ENCODE measurements around the gene TP53I3. TPM values are rescaled to one million over a fixed set of nuclear protein-coding genes. Genes with fewer than 3 reads are reported as not detected.

Gene TP53I3
- total RNA-seq, 1 experiment from 2014 or later: 48.1 TPM

- Histone ChIP-seq H2AK5ac (ENCODE audit: insufficient read length, low read length) (no peak overlapping the region), H3K4ac (ENCODE audit: low read depth, low read length) (no peak overlapping the region), H2BK120ac (ENCODE audit: low read depth, low read length, poor library complexity, severe bottlenecking) (no peak overlapping the region), H3K56ac (ENCODE audit: insufficient read length, low read depth, low read length) (no peak overlapping the region), H3K79me2 (ENCODE audit: insufficient read depth, low read length) (no peaks in the 10 kb centered on the region), H3K18ac (ENCODE audit: insufficient read length, low read depth, low read length) (no peak overlapping the region), H2BK5ac (ENCODE audit: insufficient read length, low read length) (no peak overlapping the region), H3K14ac (ENCODE audit: insufficient read depth, low read length) (no peak overlapping the region), H2BK15ac (ENCODE audit: low read depth, low read length) (no peak overlapping the region), H4K20me1 (ENCODE audit: control insufficient read depth, insufficient read depth, insufficient read length) (peaks cover 2% of the 10 kb centered on the region), H4K8ac (replicated peaks; ENCODE audit: insufficient read length, low read depth, low read length) (no peak overlapping the region), H3K4me2 (ENCODE audit: insufficient read depth, insufficient read length, low read length) (no peak overlapping the region), H3K23me2 (ENCODE audit: insufficient read length, low read depth, low read length, poor library complexity, severe bottlenecking) (peaks cover 15% of the 10 kb centered on the region), H3K4me1 (ENCODE audit: insufficient read depth, low read length) (peaks cover 2% of the 10 kb centered on the region; the same call in 1 of the 2 replicates), H2AFZ (ENCODE audit: low read length) (no peak overlapping the region), H4K91ac (ENCODE audit: insufficient read length, low read depth, low read length) (no peak overlapping the region), H3T11ph (ENCODE audit: low read length) (no peak overlapping the region), H3K23ac (ENCODE audit: insufficient read length, low read depth, low read length) (no peak overlapping the region), H3K9ac (ENCODE audit: extremely low read depth, insufficient read length, low read length) (no peak overlapping the region), H2BK12ac (ENCODE audit: insufficient read length, low read depth, low read length) (no peak overlapping the region), H3K79me1 (ENCODE audit: insufficient read depth, low read depth, low read length, poor library complexity, severe bottlenecking) (no peaks in the 10 kb centered on the region), H3K27me3 (ENCODE audit: insufficient read depth, low read length) (no peaks in the 10 kb centered on the region), H3K27ac (ENCODE audit: insufficient read length, low read depth, low read length) (no peak overlapping the region), H2BK20ac (ENCODE audit: low read depth, low read length, poor library complexity, severe bottlenecking) (no peak overlapping the region), H3K9me3 (ENCODE audit: control insufficient read depth, low read depth, low read length) (no peaks in the 10 kb centered on the region), H4K5ac (ENCODE audit: insufficient read length, low read depth, low read length) (no peak overlapping the region)
- Mint-ChIP-seq H3K27ac (no peak overlapping the region), H3K4me3 (no peak overlapping the region), H3K4me1 (peaks cover 14 to 19% of the 10 kb centered on the region in 2 experiments), H3K36me3 (ENCODE audit: insufficient read depth in 1 of 3, low read depth in 3 of 3) (peaks cover 10 to 16% (median 15%) of the 10 kb centered on the region in 3 experiments; a peak in 6 of 7 replicates), H3K9me3 (no peaks in the 10 kb centered on the region), H3K27me3 (ENCODE audit: low read depth) (no peaks in the 10 kb centered on the region)
- no peak for DNase-seq
- TF ChIP-seq CTCF (conservative IDR thresholded peaks at IDR 0.05): no peak
- no CpG with 5 or more reads among the region's 1 CpG for WGBS (ENCODE audit: extremely low coverage, insufficient read length, low lambda C conversion rate)
Measured at GRCh38 chr2:24086241-24086640, 1.6 kb upstream of the TP53I3 start.

Data from H9 (cell line).